Hepatocyte (in vitro differentiated cells): Measurements from ENCODE around the gene CITED4.

Source experiments
- CTCF ChIP-seq: fragments of 200-600 bp; sonication (generic); IDR thresholded peaks from 2 replicates; pipeline ENCODE4 v1.5.1; 2016; ENCODE audit warnings: antibody characterized with exemption, mild to moderate bottlenecking; ENCODE audit not compliant: poor library complexity
- EZH2 ChIP-seq: fragments of 200-600 bp; sonication (generic); IDR thresholded peaks from 2 replicates; pipeline ENCODE4 v1.6.1; 2016; ENCODE audit warnings: antibody characterized with exemption, mild to moderate bottlenecking, borderline replicate concordance

- TF ChIP-seq CTCF: no peak
- no peak for TF ChIP-seq EZH2
These were observed 23.9 kb downstream of the CITED4 start for GRCh38 chr1:40838045-40838979.
